A549 treated with Mapracorat at 1 μM for 4 hours (cell line): ENCODE results near the gene CLIC3. TPM values are rescaled to one million over a fixed set of nuclear protein-coding genes. Genes with fewer than 3 reads are reported as not detected.

Experiments used
- total RNA-seq: library from RNA; stranded (reverse); fragments of 200-300 nt; extraction: Qiagen RNA extraction; gene quantifications from 5 replicates; pipeline ENCODE4 v1.2.3, GENCODE V29; 2022

Gene CLIC3
- total RNA-seq = 2.4 to 5.5 TPM (median 4.9 TPM) in 5 replicates

GRCh38 chr9:136996361-136997292 is at the start of gene CLIC3:
TSS of gene CLIC3 (minus strand) at chr9:136996568. CDS start at chr9:136996543, 25 bp downstream.

GRCh38 chr9:137031904-137032640 is 35.7 kb upstream of the CLIC3 start, which contains the start of gene FUT7:
TSS of gene FUT7 (minus strand) at chr9:137032088. CDS start at chr9:137031991, 97 bp downstream.

GRCh38 chr9:137027369-137028262 is 31.2 kb upstream of the CLIC3 start, which contains the start of gene ABCA2:
TSS of gene ABCA2 (minus strand) at chr9:137028237. CDS start at chr9:137028140, 97 bp downstream.

GRCh38 chr9:136991993-136992818 is 4.2 kb downstream of the CLIC3 start, which contains the start of gene PAXX:
TSS of gene PAXX (plus strand) at chr9:136992422. CDS start at chr9:136992444, 22 bp downstream.

GRCh38 chr9:136982232-136983051 is 13.9 kb downstream of the CLIC3 start, which contains the start of gene LCNL1:
TSS of gene LCNL1 (plus strand) at chr9:136982993. CDS start at chr9:136983587, 594 bp downstream.

GRCh38 chr9:136977223-136977622 is 19.1 kb downstream of the CLIC3 start, which contains the start of gene PTGDS:
TSS of gene PTGDS (plus strand) at chr9:136977504. CDS start at chr9:136977579, 75 bp downstream.

GRCh38 chr9:136951541-136952320 is 44.6 kb downstream of the CLIC3 start, which contains the start of gene LCN12:
TSS of gene LCN12 (plus strand) at chr9:136952273. CDS start at chr9:136952328, 55 bp downstream.

Other genes starting within 250 kb of the CLIC3 start
- not detected in 5 replicates for gene LCN6, start 248.0 kb downstream of the CLIC3 start, total RNA-seq
- not detected in 5 replicates for gene LCN8, start 238.3 kb downstream of the CLIC3 start, total RNA-seq
- not detected in 5 replicates for gene LCN15, start 232.1 kb downstream of the CLIC3 start, total RNA-seq
- 58.1 to 77.3 TPM (median 76.6 TPM) in 5 replicates for gene TMEM141, start 205.2 kb downstream of the CLIC3 start, total RNA-seq
- 0.16 to 0.58 TPM (median 0.23 TPM) in 5 replicates for gene CCDC183, start 200.2 kb downstream of the CLIC3 start, total RNA-seq
- gene RABL6, start 188.6 kb downstream of the CLIC3 start, total RNA-seq = 59.0 to 84.9 TPM (median 81.6 TPM) in 5 replicates
- gene AJM1, start 154.1 kb downstream of the CLIC3 start, total RNA-seq = 3.3 to 4.7 TPM (median 4.6 TPM) in 5 replicates
- 279 to 323 TPM (median 297 TPM) in 5 replicates for gene PHPT1, start 147.2 kb downstream of the CLIC3 start, total RNA-seq
- gene MAMDC4, start 144.2 kb downstream of the CLIC3 start, total RNA-seq = 1.6 to 5.3 TPM (median 3.7 TPM) in 5 replicates
- gene EDF1, start 130.3 kb downstream of the CLIC3 start, total RNA-seq = 435 to 512 TPM (median 456 TPM) in 5 replicates
- gene TRAF2, start 110.1 kb downstream of the CLIC3 start, total RNA-seq = 38.3 to 63.1 TPM (median 52.9 TPM) in 5 replicates
- gene FBXW5, start 51.8 kb downstream of the CLIC3 start, total RNA-seq = 62.7 to 103 TPM (median 99.7 TPM) in 5 replicates
- 0.42 to 3.2 TPM (median 0.76 TPM) in 5 replicates for gene C8G, start 51.3 kb downstream of the CLIC3 start, total RNA-seq
- 1.0 to 1.9 TPM (median 1.3 TPM) in 5 replicates for gene LCN12, start 44.3 kb downstream of the CLIC3 start, total RNA-seq
- gene PTGDS, start 19.1 kb downstream of the CLIC3 start, total RNA-seq = 0.44 to 0.61 TPM (median 0.47 TPM) in 4 of 5 replicates, not detected in the other
- gene LCNL1, start 13.6 kb downstream of the CLIC3 start, total RNA-seq = 0.07 to 0.24 TPM (median 0.10 TPM) in 5 replicates
- gene PAXX, start 4.1 kb downstream of the CLIC3 start, total RNA-seq = 43.1 to 85.2 TPM (median 71.2 TPM) in 5 replicates
- gene ABCA2, start 31.7 kb upstream of the CLIC3 start, total RNA-seq = 19.0 to 29.4 TPM (median 26.7 TPM) in 5 replicates
- 0.05 to 0.07 TPM (median 0.06 TPM) in 4 of 5 replicates, not detected in the other for gene FUT7, start 35.5 kb upstream of the CLIC3 start, total RNA-seq
- gene NPDC1, start 49.6 kb upstream of the CLIC3 start, total RNA-seq = 40.8 to 96.8 TPM (median 80.5 TPM) in 5 replicates
- 2.2 to 2.9 TPM (median 2.4 TPM) in 5 replicates for gene ENTPD2, start 57.5 kb upstream of the CLIC3 start, total RNA-seq
- gene SAPCD2, start 74.0 kb upstream of the CLIC3 start, total RNA-seq = 13.5 to 26.0 TPM (median 23.9 TPM) in 5 replicates
- 9.3 to 16.6 TPM (median 12.2 TPM) in 5 replicates for gene UAP1L1, start 80.9 kb upstream of the CLIC3 start, total RNA-seq
- 40.2 to 53.2 TPM (median 51.7 TPM) in 5 replicates for gene MAN1B1, start 90.4 kb upstream of the CLIC3 start, total RNA-seq
- gene DPP7, start 118.2 kb upstream of the CLIC3 start, total RNA-seq = 66.6 to 132 TPM (median 125 TPM) in 5 replicates
- gene GRIN1, start 142.6 kb upstream of the CLIC3 start, total RNA-seq = 0.20 to 0.71 TPM (median 0.53 TPM) in 5 replicates
- gene LRRC26, start 173.5 kb upstream of the CLIC3 start, total RNA-seq = 0.59 to 2.0 TPM (median 1.8 TPM) in 5 replicates
- gene TMEM210, start 175.5 kb upstream of the CLIC3 start, total RNA-seq = not detected in 5 replicates
- gene ANAPC2, start 192.0 kb upstream of the CLIC3 start, total RNA-seq = 23.4 to 36.8 TPM (median 34.5 TPM) in 5 replicates
- 103 to 151 TPM (median 139 TPM) in 5 replicates for gene SSNA1, start 192.1 kb upstream of the CLIC3 start, total RNA-seq
- 6.0 to 10.8 TPM (median 10.2 TPM) in 5 replicates for gene TPRN, start 204.2 kb upstream of the CLIC3 start, total RNA-seq
- 33.8 to 47.5 TPM (median 45.4 TPM) in 5 replicates for gene TMEM203, start 209.1 kb upstream of the CLIC3 start, total RNA-seq
- gene NDOR1, start 209.1 kb upstream of the CLIC3 start, total RNA-seq = 9.8 to 19.3 TPM (median 16.4 TPM) in 5 replicates
- gene RNF208, start 225.7 kb upstream of the CLIC3 start, total RNA-seq = 1.1 to 2.1 TPM (median 1.8 TPM) in 5 replicates
- gene CYSRT1, start 228.6 kb upstream of the CLIC3 start, total RNA-seq = 2.5 to 5.4 TPM (median 4.8 TPM) in 5 replicates
- 0.07 to 0.44 TPM (median 0.31 TPM) in 5 replicates for gene RNF224, start 230.9 kb upstream of the CLIC3 start, total RNA-seq
- 0.08 to 0.28 TPM (median 0.09 TPM) in 3 of 5 replicates, not detected in the others for gene SLC34A3, start 234.3 kb upstream of the CLIC3 start, total RNA-seq
- 637 to 832 TPM (median 729 TPM) in 5 replicates for gene TUBB4B, start 244.7 kb upstream of the CLIC3 start, total RNA-seq